Activated naive CD4-positive, alpha-beta T cell treated with anti-CD3 and anti-CD28 coated beads, Interleukin-2, amount 50 U/mL, for 72 hours (primary cell): ENCODE measurements around the gene SARNP. TPM values are rescaled to one million over a fixed set of nuclear protein-coding genes. Genes with fewer than 3 reads are reported as not detected.
"Not testable (repeated sequence)": the region's sequence is repeated elsewhere in the genome, so short reads cannot be mapped to it uniquely, and the experiment has no call there.

Experiments used
- ATAC-seq, 2 donors: fragments of 150-1000 bp; cut with Tn5 transposase; 2 replicates each; pipeline ENCODE4 v1.10.0; 2021; ENCODE audit warnings: mild to moderate bottlenecking in 2 of 2, moderate library complexity in 2 of 2
- DNase-seq, 2 donors: peaks; one replicate each; pipeline ENCODE4 v3.0.0; 2021 to 2022; ENCODE audit warnings: low spot score in 2 of 2
- H3K27ac Mint-ChIP-seq, 2 donors: one replicate each; pipeline ENCODE4 v1.8.0; 2022; ENCODE audit warnings: mild to moderate bottlenecking in 2 of 2, mixed read lengths in 2 of 2
- H3K36me3 Mint-ChIP-seq, 2 donors: one replicate each; pipeline ENCODE4 v1.8.0; 2022; ENCODE audit warnings: mixed read lengths in 2 of 2
- H3K9me3 Mint-ChIP-seq, 2 donors: one replicate each; pipeline ENCODE4 v1.8.0; 2022; ENCODE audit warnings: mixed read lengths in 2 of 2
- total RNA-seq, 2 donors: library from RNA; stranded (reverse); gene quantifications; one replicate each; pipeline ENCODE4 v1.2.3, GENCODE V29; 2022

SARNP gene, protein sequence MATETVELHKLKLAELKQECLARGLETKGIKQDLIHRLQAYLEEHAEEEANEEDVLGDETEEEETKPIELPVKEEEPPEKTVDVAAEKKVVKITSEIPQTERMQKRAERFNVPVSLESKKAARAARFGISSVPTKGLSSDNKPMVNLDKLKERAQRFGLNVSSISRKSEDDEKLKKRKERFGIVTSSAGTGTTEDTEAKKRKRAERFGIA
- total RNA-seq, result 100 to 1,000 TPM in 1 of 2 donors, 10 to 100 TPM in 1; 95.0 to 101 TPM

DNA sequence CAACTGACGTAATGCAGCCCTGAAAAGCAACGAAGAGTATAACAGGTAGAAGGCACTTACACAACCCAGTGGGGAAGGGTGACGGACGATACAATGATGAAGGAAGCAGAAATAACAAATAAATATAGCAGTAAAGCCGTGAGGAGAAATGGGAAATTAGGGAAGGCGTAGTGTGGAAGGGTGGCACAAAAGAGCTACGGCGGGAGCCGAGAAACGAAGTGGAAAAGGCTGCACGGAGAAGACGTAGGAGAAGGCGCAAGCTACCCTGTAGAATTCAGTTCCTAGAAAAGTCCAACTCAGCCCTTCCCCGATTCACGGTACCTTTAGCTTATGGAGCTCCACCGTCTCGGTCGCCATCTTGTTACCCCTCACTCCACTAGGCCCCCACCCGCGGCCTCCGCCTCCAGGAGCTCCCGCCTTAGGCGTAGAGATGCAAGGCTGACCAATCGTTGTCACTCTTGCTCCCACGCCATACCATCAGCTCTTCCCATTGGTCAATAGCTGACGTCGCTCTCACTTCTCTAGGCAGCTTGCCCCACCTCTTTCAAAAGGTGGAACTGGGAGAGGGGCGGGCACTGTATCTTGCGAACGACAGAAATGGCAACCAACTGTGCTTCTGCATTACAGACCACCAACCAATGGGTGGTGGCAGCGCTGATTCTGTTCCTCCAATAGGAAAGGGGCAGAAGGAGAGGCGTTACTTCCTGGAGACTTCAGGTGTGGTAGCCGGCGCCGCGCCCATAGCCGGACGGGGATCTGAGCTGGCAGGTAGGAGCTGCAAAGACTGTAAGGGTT, at the start of gene SARNP, which contains the start of gene ORMDL2:
SARNP (minus strand) TSS at position 380 of the 795 bp plus-strand sequence; CDS start at position 357, 23 bp downstream.
ORMDL2 (plus strand) TSS at position 697 of the 795 bp plus-strand sequence. CDS start 959 bp downstream, outside the sequence.
- ATAC-seq, result peak; percentile 95 to 96
- DNase-seq, result peak; percentile 89 to 98
- peak within 1 kb of the TSS in 1 of 2 donors; percentile 48 for H3K27ac Mint-ChIP-seq
- peaks cover 0 to 9% of the 10 kb centered on the region in 2 donors for H3K36me3 Mint-ChIP-seq
- H3K9me3 Mint-ChIP-seq, result no peaks in the 10 kb centered on the region

DNA sequence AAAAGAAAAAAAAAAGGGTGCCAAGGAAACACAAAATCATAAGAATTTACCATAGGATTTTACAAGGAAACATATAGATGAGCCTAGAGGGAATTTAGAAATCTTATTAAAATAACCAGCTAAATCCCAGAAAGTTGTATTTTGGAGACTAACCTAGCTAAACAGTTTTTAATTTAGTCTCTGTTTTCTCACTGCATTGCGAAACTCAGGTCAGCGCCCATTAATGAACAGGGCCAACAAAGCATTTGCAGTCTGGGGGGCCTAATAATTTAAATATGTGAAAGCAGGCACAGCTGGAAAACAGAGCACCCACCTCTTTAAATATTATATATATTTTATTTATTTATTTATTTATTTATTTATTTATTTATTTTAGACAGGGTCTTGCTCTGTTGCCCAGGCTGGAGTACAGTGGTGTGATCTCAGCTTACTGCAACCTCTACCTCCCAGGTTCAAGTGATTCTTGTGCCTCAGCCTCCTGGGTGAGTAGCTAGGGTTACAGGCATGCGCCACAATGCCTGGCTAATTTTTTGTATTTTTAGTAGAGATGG, 49.0 kb upstream of the SARNP start:
- not testable (repeated sequence) for H3K36me3 Mint-ChIP-seq, DNase-seq, H3K27ac Mint-ChIP-seq, ATAC-seq, H3K9me3 Mint-ChIP-seq

DNA sequence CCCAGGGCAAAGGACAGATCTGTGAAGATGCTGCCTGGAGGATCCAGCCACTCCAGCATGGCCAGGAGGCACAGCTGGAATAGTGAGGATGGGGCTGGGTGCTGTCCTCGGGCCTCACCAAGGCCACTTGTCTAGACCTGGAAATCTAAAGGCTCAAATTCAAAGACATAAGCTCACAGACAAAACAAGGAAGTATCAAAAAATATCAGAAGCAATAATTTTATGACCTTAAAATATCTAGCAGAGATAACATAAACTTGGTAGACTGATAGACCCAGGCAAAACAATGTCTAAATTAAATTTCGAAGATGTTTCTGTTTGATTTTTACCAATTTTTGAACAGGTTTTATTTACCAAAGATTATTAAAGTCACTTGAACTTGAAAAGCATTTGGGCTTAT, 47.8 kb upstream of the SARNP start:
- H3K27ac Mint-ChIP-seq, result no peak overlapping the region
- ATAC-seq, result no peak
- H3K9me3 Mint-ChIP-seq, result peaks cover 0 to 3% of the 10 kb centered on the region in 2 donors
- no peak for DNase-seq
- H3K36me3 Mint-ChIP-seq, result no peaks in the 10 kb centered on the region

DNA sequence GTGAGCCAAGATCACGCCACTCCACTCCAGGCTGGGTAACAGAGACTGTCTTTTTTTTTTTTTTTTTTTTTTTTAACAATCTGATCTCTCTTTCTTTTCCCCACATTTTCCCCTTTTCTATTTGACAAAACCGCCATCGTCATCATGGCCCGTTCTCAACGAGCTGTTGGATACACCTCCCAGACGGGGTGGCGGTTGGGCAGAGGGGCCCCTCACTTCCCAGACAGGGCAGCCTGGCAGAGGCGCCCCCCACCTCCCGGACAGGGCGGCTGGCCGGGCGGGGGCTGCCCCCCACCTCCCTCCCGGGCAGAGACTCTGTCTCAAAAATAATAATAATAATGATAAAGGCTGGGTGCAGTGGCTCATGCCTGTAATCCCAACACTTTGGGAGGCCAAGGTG, 45.4 kb upstream of the SARNP start:
- H3K27ac Mint-ChIP-seq, ATAC-seq, H3K9me3 Mint-ChIP-seq: not testable (repeated sequence)

DNA sequence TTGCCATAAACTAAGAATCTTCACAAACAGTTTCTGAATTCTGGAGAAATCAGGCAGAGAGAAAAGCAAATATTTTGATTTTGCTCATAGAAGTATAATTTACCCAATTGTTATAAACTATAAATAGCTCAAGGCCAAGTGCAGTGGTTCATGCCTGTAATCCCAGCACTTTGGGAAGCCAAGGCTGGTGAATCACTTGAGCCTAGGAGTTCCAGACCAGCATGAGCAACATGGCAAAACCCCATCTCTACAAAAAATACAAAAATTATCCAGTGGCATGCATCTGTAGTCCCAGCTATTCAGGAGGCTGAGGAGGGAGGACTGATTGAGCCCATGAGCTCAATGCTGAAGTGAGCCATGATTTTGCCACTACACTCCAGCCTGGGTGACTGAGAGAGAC, 44.8 kb upstream of the SARNP start:
- DNase-seq, result no peak
- ATAC-seq, result no peak
- Mint-ChIP-seq H3K9me3 (peaks cover 0 to 3% of the 10 kb centered on the region in 2 donors), H3K36me3 (no peaks in the 10 kb centered on the region), H3K27ac (no peak overlapping the region)

More for the DNA sequence above, 45.4 kb upstream of the SARNP start:
- not testable (repeated sequence) for DNase-seq, H3K36me3 Mint-ChIP-seq

DNA sequence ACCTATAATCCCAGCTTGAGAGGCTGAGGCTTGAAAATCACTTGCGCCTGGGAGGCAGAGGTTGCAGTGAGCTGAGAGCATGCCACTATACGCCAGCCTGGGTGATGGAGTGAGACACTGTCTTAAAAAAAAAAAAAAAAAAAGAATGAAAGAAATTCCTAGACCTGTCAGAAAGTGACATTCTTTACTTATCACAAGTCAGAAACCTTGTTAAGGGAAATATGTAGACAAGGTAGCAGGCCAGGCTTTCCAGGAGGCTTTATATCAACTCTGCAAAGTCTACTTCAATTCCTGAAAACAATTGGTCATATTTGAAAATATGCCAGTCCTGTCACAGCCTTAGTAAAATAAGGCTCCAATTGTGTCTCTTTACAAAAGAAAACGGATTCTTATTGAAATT, 44.3 kb upstream of the SARNP start:
- Mint-ChIP-seq H3K9me3 (peaks cover 0 to 3% of the 10 kb centered on the region in 2 donors), H3K36me3 (no peaks in the 10 kb centered on the region), H3K27ac (no peak overlapping the region)
- no peak for ATAC-seq
- DNase-seq, result no peak

DNA sequence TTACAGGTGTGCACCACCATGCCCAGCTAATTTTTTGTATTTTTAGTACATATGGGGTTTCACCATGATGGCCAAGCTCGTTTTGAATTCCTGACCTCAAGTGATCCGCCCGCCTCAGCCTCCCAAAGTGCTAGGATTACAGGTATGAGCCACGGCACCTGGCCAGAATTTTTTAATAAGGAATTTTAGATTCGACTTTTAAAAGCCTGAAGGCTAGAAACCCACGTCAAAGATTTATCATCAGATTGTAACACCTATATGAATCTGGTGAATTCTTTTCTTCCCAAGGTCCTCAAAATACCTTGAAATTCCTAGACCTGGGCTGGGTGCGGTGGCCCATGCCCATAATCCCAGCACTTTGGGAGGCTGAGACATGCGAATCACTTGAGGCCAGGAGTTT, 43.9 kb upstream of the SARNP start:
- ATAC-seq, result no peak
- no peaks in the 10 kb centered on the region for H3K36me3 Mint-ChIP-seq
- H3K9me3 Mint-ChIP-seq, result peaks cover 0 to 3% of the 10 kb centered on the region in 2 donors
- no peak for DNase-seq
- no peak overlapping the region for H3K27ac Mint-ChIP-seq

DNA sequence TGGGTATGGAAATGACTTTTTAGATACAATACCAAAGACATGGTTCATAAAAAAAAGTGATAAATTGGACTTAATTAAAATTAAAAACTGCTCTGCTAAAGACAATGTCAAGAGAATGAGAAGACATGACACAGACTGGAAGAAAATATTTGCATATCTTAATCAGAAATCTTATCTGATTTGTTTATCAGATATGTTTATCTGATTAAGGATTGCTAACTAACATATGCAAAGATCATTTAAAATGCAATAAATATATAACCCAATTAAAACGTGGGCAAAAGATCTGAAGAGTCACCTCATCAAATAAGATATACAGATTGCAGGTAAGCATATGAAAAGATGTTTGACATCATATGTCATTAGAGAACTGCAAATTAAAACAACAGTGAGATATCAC, 35.2 kb upstream of the SARNP start:
- no peaks in the 10 kb centered on the region for H3K36me3 Mint-ChIP-seq
- no peak for ATAC-seq
- H3K27ac Mint-ChIP-seq, result no peak overlapping the region
- no peaks in the 10 kb centered on the region for H3K9me3 Mint-ChIP-seq
- DNase-seq, result no peak

DNA sequence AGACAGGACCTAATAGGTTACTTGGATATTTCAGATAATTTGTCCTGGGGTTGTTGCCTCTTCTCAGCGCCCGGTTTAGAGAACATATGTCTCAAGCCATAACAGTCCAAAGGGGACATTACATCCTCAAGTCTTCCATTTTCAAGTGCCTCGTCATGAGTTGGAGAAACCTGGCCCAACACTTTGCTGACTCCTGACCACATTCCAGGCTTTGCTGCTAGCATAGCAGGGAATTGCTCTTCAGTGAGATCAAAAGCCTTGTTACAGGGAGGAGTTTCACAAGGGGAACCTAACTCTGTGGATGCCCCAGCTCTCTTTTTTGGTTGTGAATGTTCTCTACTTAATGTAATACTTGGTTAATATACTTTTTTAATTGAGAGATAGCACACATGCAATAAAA, 33.4 kb upstream of the SARNP start:
- DNase-seq (no peak), ATAC-seq (no peak)
- no peaks in the 10 kb centered on the region for H3K9me3 Mint-ChIP-seq
- no peaks in the 10 kb centered on the region for H3K36me3 Mint-ChIP-seq
- H3K27ac Mint-ChIP-seq, result no peak overlapping the region

DNA sequence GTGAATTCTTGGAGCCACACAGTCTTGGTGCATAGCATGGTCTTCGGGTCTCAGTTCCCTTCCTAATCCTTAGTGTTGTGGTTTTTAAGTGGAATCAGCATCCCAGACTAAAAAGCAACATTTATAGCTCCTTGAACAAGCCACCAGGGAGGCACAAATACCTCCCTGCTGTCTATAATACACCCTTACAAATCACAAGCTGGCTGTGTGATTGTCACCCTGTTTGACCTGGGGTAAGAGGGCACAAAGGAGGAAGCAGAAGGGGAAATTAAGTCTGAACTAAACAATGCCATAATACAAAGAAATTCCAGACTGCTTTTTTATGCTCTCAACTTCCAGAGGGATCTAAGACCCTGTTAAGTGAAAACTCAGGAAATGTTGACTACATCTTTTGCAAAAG, 32.9 kb upstream of the SARNP start:
- Mint-ChIP-seq H3K27ac (no peak overlapping the region), H3K9me3 (no peaks in the 10 kb centered on the region), H3K36me3 (no peaks in the 10 kb centered on the region)
- ATAC-seq, result no peak
- DNase-seq, result no peak

DNA sequence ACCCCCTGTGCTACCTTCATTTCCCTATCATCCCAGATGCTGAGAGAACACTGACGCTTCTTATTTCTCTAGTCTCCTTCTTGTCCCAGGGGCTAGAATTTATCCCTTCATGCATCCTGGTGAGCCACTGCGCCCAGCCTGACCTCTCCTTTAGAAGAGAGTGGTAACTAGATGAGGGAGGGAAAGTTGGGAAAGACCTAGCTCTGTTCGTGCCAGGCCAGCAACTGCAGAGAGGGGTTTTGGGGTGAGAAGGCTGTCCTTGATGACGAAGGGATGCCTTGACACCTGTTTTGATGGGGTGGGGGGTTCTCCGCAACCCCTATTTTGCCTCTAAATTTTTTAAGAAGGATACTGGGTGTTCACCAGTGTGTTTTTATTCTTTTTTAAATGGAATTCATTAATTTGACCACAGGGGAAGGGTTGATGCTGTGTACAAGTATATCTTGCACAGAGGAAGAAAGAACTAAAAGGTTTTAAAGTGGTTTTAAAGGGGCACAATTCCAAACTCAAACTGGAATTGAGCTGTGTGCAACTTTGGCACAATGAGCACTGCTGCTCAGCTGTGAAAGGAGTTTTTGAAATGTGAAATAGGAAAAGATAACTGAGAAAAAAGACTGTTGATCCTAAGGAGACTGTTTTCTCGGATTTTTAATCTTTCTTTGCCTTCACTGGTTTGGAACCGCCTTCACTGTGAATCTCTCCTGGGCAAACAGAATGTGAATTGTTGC, 32.3 kb upstream of the SARNP start:
- no peaks in the 10 kb centered on the region for H3K9me3 Mint-ChIP-seq
- no peak for DNase-seq
- no peak overlapping the region for H3K27ac Mint-ChIP-seq
- no peak for ATAC-seq
- H3K36me3 Mint-ChIP-seq, result no peaks in the 10 kb centered on the region

DNA sequence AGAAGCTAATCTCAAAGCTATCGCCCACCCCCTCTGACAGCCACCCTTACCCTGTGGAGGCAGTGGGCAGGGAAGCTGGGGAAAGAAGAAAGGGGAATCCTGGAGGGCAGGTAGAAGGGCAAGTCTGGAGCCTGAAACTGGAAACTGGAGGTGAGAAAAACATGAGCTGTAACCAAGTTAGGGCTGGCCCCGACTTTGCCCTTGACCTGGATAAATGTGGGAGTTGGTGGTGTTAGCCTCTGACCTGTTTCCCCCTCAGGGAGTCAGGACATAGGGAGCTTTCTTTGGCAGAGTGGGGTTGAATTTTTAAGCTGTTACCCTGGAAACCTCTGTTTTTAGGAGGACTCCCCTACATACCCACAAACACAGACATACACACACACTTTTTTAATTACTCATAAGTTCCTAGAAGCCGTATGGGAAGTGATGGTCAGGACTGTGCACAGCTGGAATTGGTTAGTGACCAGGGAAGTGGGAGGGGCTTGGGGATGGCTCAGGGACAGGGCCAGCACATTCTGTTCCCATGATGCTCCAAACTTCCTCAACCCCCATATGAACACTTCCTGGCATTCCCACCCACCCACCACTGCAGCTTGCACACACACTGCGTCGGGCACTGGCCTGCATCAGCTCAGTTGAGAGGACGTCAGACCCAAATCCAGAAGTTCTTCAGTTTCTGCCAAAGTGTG, 30.2 kb upstream of the SARNP start:
- no peak for DNase-seq
- peak; percentile 79 to 86 for ATAC-seq

DNA sequence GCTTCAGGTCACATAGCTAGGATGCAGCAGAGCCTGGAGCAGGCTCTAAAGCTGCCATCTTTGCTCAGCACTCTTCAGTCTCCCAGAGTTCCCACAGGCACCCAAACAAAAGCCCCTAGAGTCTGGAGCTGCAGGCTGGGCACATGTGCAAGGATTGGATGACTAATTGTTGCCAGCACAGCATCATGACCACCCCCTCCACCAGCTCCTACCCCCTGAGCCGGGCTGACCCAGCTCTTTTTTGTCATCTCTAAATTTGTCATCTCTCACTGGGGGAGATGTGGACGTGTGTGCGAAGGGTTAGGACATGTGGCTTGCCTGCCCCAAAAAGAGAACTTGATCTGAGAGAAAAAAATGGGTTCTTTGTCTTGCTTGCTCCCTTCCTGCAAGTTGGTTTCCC, 29.5 kb upstream of the SARNP start:
- H3K36me3 Mint-ChIP-seq, result no peaks in the 10 kb centered on the region
- H3K27ac Mint-ChIP-seq, result peak overlapping the region; percentile 80 to 85
- no peaks in the 10 kb centered on the region for H3K9me3 Mint-ChIP-seq
- ATAC-seq, result peak; percentile 73 to 78
- no peak for DNase-seq

More for the DNA sequence above, 30.2 kb upstream of the SARNP start:
- Mint-ChIP-seq H3K27ac (peak overlapping the region; percentile 80 to 85), H3K36me3 (no peaks in the 10 kb centered on the region), H3K9me3 (no peaks in the 10 kb centered on the region)

DNA sequence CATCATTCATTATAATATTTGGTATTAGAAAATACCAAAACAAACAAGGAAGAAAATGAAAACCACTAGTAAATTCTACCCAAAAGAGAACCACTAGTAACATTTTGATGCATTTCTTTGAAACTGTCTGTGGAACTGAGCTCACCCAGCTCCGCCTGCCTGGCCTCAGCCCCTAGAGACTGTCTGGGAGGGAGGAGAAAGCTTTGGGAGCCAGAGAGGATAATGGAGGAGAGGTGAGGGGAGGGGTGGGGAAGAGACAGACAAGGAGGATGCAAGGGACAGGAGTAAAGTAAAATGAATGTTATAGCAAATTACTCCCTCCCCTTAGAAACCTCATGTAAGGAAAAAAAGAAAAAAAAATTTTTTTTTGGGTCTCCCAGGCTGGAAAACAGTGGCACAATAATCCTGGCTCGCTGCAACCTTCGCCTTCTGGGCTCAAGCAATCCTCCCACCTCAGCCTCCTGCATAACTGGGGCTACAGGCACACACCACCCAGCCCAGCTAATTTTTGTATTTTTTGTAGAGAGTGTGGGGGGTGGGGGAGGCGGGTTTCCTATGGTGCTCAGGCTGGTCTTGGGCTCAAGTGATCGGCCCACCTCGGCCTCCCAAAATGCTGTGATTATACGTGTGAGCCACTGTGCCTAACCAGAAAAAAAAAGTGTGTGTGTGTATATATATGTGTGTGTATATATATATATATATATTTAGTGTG, 28.4 kb upstream of the SARNP start:
- DNase-seq (no peak), ATAC-seq (no peak)
- Mint-ChIP-seq H3K36me3 (no peaks in the 10 kb centered on the region), H3K9me3 (no peaks in the 10 kb centered on the region), H3K27ac (no peak overlapping the region)

DNA sequence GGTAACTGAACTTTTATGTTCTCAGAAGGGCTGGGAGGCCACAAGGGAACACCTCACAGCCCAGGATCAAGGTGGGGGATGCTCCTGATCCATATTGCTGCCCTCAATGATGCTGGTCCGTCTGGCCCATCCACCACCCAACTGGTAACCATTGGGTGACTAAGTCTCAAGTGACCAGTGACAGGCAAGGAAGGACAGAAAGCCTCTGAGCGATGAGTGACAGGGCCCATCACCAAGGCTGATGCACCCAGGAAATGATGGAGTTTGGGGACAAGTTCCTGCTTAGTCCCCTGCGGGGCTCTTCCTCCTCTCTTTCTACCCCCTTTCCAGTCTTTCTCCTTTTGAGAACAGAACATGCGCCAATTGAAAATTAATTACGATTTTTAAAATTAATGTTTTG, 27.8 kb upstream of the SARNP start:
- no peak for DNase-seq
- ATAC-seq, result no peak
- Mint-ChIP-seq H3K27ac (no peak overlapping the region), H3K36me3 (no peaks in the 10 kb centered on the region), H3K9me3 (no peaks in the 10 kb centered on the region)

DNA sequence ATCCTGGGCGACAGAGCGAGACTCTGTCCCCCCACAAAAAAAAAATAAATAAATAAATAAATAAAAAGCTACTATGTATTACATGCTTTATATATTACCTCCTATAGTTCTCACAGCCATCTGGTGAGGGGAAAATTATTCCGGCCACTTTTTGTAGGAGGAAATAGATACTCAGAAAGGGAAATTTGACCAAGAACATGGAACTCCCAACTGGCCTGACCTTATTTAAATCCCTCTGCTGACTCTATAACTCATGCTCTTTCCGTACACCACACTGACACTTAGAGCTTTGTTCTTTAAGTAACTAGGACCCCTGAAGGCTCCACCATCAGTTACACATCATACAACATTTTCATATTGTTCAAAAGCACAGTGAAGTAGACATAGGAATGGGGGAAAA, 27.4 kb upstream of the SARNP start:
- ATAC-seq (no peak), DNase-seq (no peak)
- Mint-ChIP-seq H3K36me3 (no peaks in the 10 kb centered on the region), H3K9me3 (no peaks in the 10 kb centered on the region), H3K27ac (no peak overlapping the region)
